ENCODE data around the gene MAP1B.

The MAP1B gene

GRCh38 chr5:72206160-72206559, 98.9 kb downstream of the MAP1B start:
- Histone ChIP-seq H3K27me3 (ENCODE audit: control insufficient read depth, insufficient read depth, low read length) (no peaks in the 10 kb centered on the region), H3K4me3 (ENCODE audit: low read length) (no peak overlapping the region), H3K9me3 (ENCODE audit: control insufficient read depth, insufficient read depth, low read length) (no peaks in the 10 kb centered on the region), H3K36me3 (ENCODE audit: control insufficient read depth, insufficient read depth, low read length) (peaks cover 13% of the 10 kb centered on the region), H3K4me1 (ENCODE audit: control insufficient read depth, insufficient read depth, low read length) (0 out of 2 replicates have a peak, but pooled peaks cover 1% of the 10 kb centered on the region), H3K27ac (ENCODE audit: low read length) (no peak overlapping the region)
- DNase-seq (ENCODE audit: low read depth, low spot score) = no peak
- WGBS (ENCODE audit: insufficient coverage, insufficient read length) = no CpG with 5 or more reads among the region's 3 CpGs

- no peaks in the 10 kb centered on the region for H3K27me3 ChIP-seq (ENCODE audit: control insufficient read depth, insufficient read depth, low read length)
Observed at GRCh38 chr5:72206994-72207393, 99.7 kb downstream of the MAP1B start.

GRCh38 chr5:72208324-72208926, 101.2 kb downstream of the MAP1B start:
- H3K4me3 ChIP-seq (ENCODE audit: low read length) = no peak overlapping the region
- H3K4me1 ChIP-seq (ENCODE audit: control insufficient read depth, insufficient read depth, low read length) = 0 out of 2 replicates have a peak, but pooled peaks cover 1% of the 10 kb centered on the region
- DNase-seq (ENCODE audit: low read depth, low spot score) = no peak
- no CpG with 5 or more reads among the region's 3 CpGs for WGBS (ENCODE audit: insufficient coverage, insufficient read length)
- H3K27ac ChIP-seq (ENCODE audit: low read length) = no peak overlapping the region
- H3K9me3 ChIP-seq (ENCODE audit: control insufficient read depth, insufficient read depth, low read length) = no peaks in the 10 kb centered on the region
- H3K36me3 ChIP-seq (ENCODE audit: control insufficient read depth, insufficient read depth, low read length) = peaks cover 11% of the 10 kb centered on the region
- no peaks in the 10 kb centered on the region for H3K27me3 ChIP-seq (ENCODE audit: control insufficient read depth, insufficient read depth, low read length)

More at GRCh38 chr5:72206994-72207393, 99.7 kb downstream of the MAP1B start:
- DNase-seq (ENCODE audit: low read depth, low spot score) = no peak
- H3K9me3 ChIP-seq (ENCODE audit: control insufficient read depth, insufficient read depth, low read length) = no peaks in the 10 kb centered on the region
- peaks cover 13% of the 10 kb centered on the region for H3K36me3 ChIP-seq (ENCODE audit: control insufficient read depth, insufficient read depth, low read length)
- no peak overlapping the region for H3K27ac ChIP-seq (ENCODE audit: low read length)
- H3K4me1 ChIP-seq (ENCODE audit: control insufficient read depth, insufficient read depth, low read length) = 0 out of 2 replicates have a peak, but pooled peaks cover 1% of the 10 kb centered on the region
- no CpG with 5 or more reads among the region's 3 CpGs for WGBS (ENCODE audit: insufficient coverage, insufficient read length)
- no peak overlapping the region for H3K4me3 ChIP-seq (ENCODE audit: low read length)

GRCh38 chr5:72209147-72210115, 102.2 kb downstream of the MAP1B start:
- no CpG with 5 or more reads among the region's 10 CpGs for WGBS (ENCODE audit: insufficient coverage, insufficient read length)

GRCh38 chr5:72210888-72211678, 103.8 kb downstream of the MAP1B start:
- no CpG with 5 or more reads among the region's 6 CpGs for WGBS (ENCODE audit: insufficient coverage, insufficient read length)
- DNase-seq (ENCODE audit: low read depth, low spot score) = no peak
- H3K27ac ChIP-seq (ENCODE audit: low read length) = no peak overlapping the region

More at GRCh38 chr5:72209147-72210115, 102.2 kb downstream of the MAP1B start:
- Histone ChIP-seq H3K27ac (ENCODE audit: low read length) (no peak overlapping the region), H3K4me3 (ENCODE audit: low read length) (no peak overlapping the region), H3K4me1 (ENCODE audit: control insufficient read depth, insufficient read depth, low read length) (0 out of 2 replicates have a peak, but pooled peaks cover 1% of the 10 kb centered on the region), H3K36me3 (ENCODE audit: control insufficient read depth, insufficient read depth, low read length) (peaks cover 5% of the 10 kb centered on the region; the same call in 1 of the 2 replicates), H3K9me3 (ENCODE audit: control insufficient read depth, insufficient read depth, low read length) (no peaks in the 10 kb centered on the region), H3K27me3 (ENCODE audit: control insufficient read depth, insufficient read depth, low read length) (no peaks in the 10 kb centered on the region)
- no peak for DNase-seq (ENCODE audit: low read depth, low spot score)

GRCh38 chr5:72212171-72212570, 104.9 kb downstream of the MAP1B start:
- Histone ChIP-seq H3K4me3 (ENCODE audit: low read length) (no peak overlapping the region), H3K36me3 (ENCODE audit: control insufficient read depth, insufficient read depth, low read length) (no peaks in the 10 kb centered on the region), H3K9me3 (ENCODE audit: control insufficient read depth, insufficient read depth, low read length) (no peaks in the 10 kb centered on the region), H3K27me3 (ENCODE audit: control insufficient read depth, insufficient read depth, low read length) (no peaks in the 10 kb centered on the region), H3K27ac (ENCODE audit: low read length) (no peak overlapping the region), H3K4me1 (ENCODE audit: control insufficient read depth, insufficient read depth, low read length) (0 out of 2 replicates have a peak, but pooled peaks cover 1% of the 10 kb centered on the region)
- no CpG with 5 or more reads among the region's 2 CpGs for WGBS (ENCODE audit: insufficient coverage, insufficient read length)
- no peak for DNase-seq (ENCODE audit: low read depth, low spot score)

More at GRCh38 chr5:72210888-72211678, 103.8 kb downstream of the MAP1B start:
- H3K36me3 ChIP-seq (ENCODE audit: control insufficient read depth, insufficient read depth, low read length) = peaks cover 1% of the 10 kb centered on the region; the same call in 1 of the 2 replicates
- H3K4me1 ChIP-seq (ENCODE audit: control insufficient read depth, insufficient read depth, low read length) = 0 out of 2 replicates have a peak, but pooled peaks cover 1% of the 10 kb centered on the region
- no peaks in the 10 kb centered on the region for H3K9me3 ChIP-seq (ENCODE audit: control insufficient read depth, insufficient read depth, low read length)
- no peak overlapping the region for H3K4me3 ChIP-seq (ENCODE audit: low read length)
- H3K27me3 ChIP-seq (ENCODE audit: control insufficient read depth, insufficient read depth, low read length) = no peaks in the 10 kb centered on the region

GRCh38 chr5:72213482-72213881, 106.2 kb downstream of the MAP1B start:
- H3K4me3 ChIP-seq (ENCODE audit: low read length) = no peak overlapping the region
- H3K4me1 ChIP-seq (ENCODE audit: control insufficient read depth, insufficient read depth, low read length) = 0 out of 2 replicates have a peak, but pooled peaks cover 1% of the 10 kb centered on the region
- no peaks in the 10 kb centered on the region for H3K27me3 ChIP-seq (ENCODE audit: control insufficient read depth, insufficient read depth, low read length)
- no CpG with 5 or more reads among the region's 4 CpGs for WGBS (ENCODE audit: insufficient coverage, insufficient read length)
- H3K9me3 ChIP-seq (ENCODE audit: control insufficient read depth, insufficient read depth, low read length) = no peaks in the 10 kb centered on the region
- 0 out of 2 replicates have a peak, but pooled peaks cover 3% of the 10 kb centered on the region for H3K36me3 ChIP-seq (ENCODE audit: control insufficient read depth, insufficient read depth, low read length)
- DNase-seq (ENCODE audit: low read depth, low spot score) = no peak
- no peak overlapping the region for H3K27ac ChIP-seq (ENCODE audit: low read length)

GRCh38 chr5:72214168-72214567, 106.9 kb downstream of the MAP1B start:
- no peak for DNase-seq (ENCODE audit: low read depth, low spot score)
- H3K27ac ChIP-seq (ENCODE audit: low read length) = no peak overlapping the region
- 0 out of 2 replicates have a peak, but pooled peaks cover 3% of the 10 kb centered on the region for H3K36me3 ChIP-seq (ENCODE audit: control insufficient read depth, insufficient read depth, low read length)
- no peaks in the 10 kb centered on the region for H3K27me3 ChIP-seq (ENCODE audit: control insufficient read depth, insufficient read depth, low read length)
- H3K9me3 ChIP-seq (ENCODE audit: control insufficient read depth, insufficient read depth, low read length) = no peaks in the 10 kb centered on the region
- no CpG with 5 or more reads among the region's 4 CpGs for WGBS (ENCODE audit: insufficient coverage, insufficient read length)
- no peak overlapping the region for H3K4me3 ChIP-seq (ENCODE audit: low read length)
- H3K4me1 ChIP-seq (ENCODE audit: control insufficient read depth, insufficient read depth, low read length) = 0 out of 2 replicates have a peak, but pooled peaks cover 1% of the 10 kb centered on the region

- DNase-seq (ENCODE audit: low read depth, low spot score) = no peak
- Histone ChIP-seq H3K27me3 (ENCODE audit: control insufficient read depth, insufficient read depth, low read length) (no peaks in the 10 kb centered on the region), H3K36me3 (ENCODE audit: control insufficient read depth, insufficient read depth, low read length) (peaks cover 3% of the 10 kb centered on the region; the same call in 1 of the 2 replicates), H3K4me3 (ENCODE audit: low read length) (no peak overlapping the region), H3K27ac (ENCODE audit: low read length) (no peak overlapping the region), H3K4me1 (ENCODE audit: control insufficient read depth, insufficient read depth, low read length) (no peaks in the 10 kb centered on the region), H3K9me3 (ENCODE audit: control insufficient read depth, insufficient read depth, low read length) (no peaks in the 10 kb centered on the region)
- no CpG with 5 or more reads among the region's 3 CpGs for WGBS (ENCODE audit: insufficient coverage, insufficient read length)
Observed at GRCh38 chr5:72216756-72217155, 109.5 kb downstream of the MAP1B start.

Data from iPS DF 6.9 (cell line).